ENCODE data around the gene PLXDC1.

The PLXDC1 gene

DNA sequence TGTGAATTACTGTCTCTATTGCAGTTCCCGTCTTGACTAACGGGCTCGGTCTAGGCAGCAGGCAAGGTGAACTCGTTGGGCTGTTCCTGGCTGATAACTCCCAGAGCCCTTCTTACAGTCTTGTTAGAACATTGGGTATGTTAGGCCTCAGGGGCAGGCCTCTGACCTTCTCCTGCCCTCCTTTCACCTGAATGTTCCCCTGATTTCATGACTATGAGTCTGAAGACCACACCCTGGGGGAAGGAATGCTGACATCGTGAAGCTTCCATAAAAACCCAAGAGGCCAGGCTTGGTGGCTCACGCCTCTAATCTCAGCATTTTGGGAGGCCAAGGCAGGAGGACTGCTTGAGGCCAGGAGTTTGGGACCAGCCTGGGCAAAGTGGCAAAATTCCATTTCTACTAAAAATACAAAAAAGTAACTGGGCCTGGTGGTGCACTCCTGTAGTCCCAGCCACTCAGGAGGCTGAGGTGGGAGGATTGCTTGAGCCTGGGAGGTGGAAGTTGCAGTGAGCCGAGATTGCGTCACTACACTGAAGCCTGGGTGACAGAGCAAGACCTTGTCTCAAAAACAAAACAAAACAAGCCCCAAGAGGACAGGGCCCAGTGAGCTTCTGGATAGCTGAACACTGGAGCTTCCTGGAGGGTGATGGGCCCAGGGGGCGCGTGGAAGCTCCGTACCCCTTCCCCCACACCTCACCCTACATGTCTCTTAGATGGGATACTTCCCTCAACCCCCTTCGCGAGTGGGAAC, 136.5 kb downstream of the PLXDC1 start:
- no peaks in the 10 kb centered on the region for H3K4me1 ChIP-seq (ENCODE audit: control insufficient read depth, insufficient read depth, low read length)
- H3K4me3 ChIP-seq (ENCODE audit: low read depth, low read length), result no peak overlapping the region
- no peaks in the 10 kb centered on the region for H3K9me3 ChIP-seq (ENCODE audit: control insufficient read depth, insufficient read depth, low read depth, low read length)
- ChIA-PET CTCF (interaction anchor here (0.6 kb wide), 1 partner anchor 32 kb away, joined by 3 read pairs; no protein-coding TSS in a partner anchor), POLR2A (no interaction called here)
- H3K27ac ChIP-seq (ENCODE audit: extremely low read depth, low read depth, low read length), result no peak overlapping the region
- H3K36me3 ChIP-seq (ENCODE audit: control insufficient read depth in 2 of 2, insufficient read depth in 1 of 2, low read length in 2 of 2), result no peaks in the 10 kb centered on the region
- TF ChIP-seq, protein P1, sequence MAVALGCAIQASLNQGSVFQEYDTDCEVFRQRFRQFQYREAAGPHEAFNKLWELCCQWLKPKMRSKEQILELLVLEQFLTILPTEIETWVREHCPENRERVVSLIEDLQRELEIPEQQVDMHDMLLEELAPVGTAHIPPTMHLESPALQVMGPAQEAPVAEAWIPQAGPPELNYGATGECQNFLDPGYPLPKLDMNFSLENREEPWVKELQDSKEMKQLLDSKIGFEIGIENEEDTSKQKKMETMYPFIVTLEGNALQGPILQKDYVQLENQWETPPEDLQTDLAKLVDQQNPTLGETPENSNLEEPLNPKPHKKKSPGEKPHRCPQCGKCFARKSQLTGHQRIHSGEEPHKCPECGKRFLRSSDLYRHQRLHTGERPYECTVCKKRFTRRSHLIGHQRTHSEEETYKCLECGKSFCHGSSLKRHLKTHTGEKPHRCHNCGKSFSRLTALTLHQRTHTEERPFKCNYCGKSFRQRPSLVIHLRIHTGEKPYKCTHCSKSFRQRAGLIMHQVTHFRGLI (tag by site-specific recombination; IDR thresholded peaks at IDR 0.05), result peak; percentile 60; the same call in 1 of the 2 replicates
- TF ChIP-seq, protein P2, sequence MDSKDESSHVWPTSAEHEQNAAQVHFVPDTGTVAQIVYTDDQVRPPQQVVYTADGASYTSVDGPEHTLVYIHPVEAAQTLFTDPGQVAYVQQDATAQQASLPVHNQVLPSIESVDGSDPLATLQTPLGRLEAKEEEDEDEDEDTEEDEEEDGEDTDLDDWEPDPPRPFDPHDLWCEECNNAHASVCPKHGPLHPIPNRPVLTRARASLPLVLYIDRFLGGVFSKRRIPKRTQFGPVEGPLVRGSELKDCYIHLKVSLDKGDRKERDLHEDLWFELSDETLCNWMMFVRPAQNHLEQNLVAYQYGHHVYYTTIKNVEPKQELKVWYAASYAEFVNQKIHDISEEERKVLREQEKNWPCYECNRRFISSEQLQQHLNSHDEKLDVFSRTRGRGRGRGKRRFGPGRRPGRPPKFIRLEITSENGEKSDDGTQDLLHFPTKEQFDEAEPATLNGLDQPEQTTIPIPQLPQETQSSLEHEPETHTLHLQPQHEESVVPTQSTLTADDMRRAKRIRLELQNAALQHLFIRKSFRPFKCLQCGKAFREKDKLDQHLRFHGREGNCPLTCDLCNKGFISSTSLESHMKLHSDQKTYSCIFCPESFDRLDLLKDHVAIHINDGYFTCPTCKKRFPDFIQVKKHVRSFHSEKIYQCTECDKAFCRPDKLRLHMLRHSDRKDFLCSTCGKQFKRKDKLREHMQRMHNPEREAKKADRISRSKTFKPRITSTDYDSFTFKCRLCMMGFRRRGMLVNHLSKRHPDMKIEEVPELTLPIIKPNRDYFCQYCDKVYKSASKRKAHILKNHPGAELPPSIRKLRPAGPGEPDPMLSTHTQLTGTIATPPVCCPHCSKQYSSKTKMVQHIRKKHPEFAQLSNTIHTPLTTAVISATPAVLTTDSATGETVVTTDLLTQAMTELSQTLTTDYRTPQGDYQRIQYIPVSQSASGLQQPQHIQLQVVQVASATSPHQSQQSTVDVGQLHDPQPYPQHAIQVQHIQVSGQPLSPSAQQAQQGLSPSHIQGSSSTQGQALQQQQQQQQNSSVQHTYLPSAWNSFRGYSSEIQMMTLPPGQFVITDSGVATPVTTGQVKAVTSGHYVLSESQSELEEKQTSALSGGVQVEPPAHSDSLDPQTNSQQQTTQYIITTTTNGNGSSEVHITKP (tag by site-specific recombination; IDR thresholded peaks at IDR 0.05), result 0 out of 2 replicates have a peak, but pooled peaks have one; percentile 4
- no peak for TF ChIP-seq OVOL3 (tag by site-specific recombination; IDR thresholded peaks at IDR 0.05)
- TF ChIP-seq ZBTB48 (tag by site-specific recombination; IDR thresholded peaks at IDR 0.05), result peak; percentile 8; the same call in 1 of the 2 replicates

- CTCF ChIA-PET, result interaction anchor here (0.8 to 0.9 kb wide), 2 partner anchors 31 to 150 kb away, joined by 3 to 4 read pairs; no protein-coding TSS in a partner anchor
- no peak overlapping the region for H3K4me3 ChIP-seq (ENCODE audit: low read depth, low read length)
- no peak overlapping the region for H3K27ac ChIP-seq (ENCODE audit: extremely low read depth, low read depth, low read length)
- H3K9me3 ChIP-seq (ENCODE audit: control insufficient read depth, insufficient read depth, low read depth, low read length), result no peaks in the 10 kb centered on the region
- H3K36me3 ChIP-seq (ENCODE audit: control insufficient read depth in 2 of 2, insufficient read depth in 1 of 2, low read length in 2 of 2), result no peaks in the 10 kb centered on the region
- POLR2A ChIA-PET, result no interaction called here
- H3K4me1 ChIP-seq (ENCODE audit: control insufficient read depth, insufficient read depth, low read length), result no peaks in the 10 kb centered on the region
- TF ChIP-seq ZNF248 (tag by site-specific recombination; IDR thresholded peaks at IDR 0.05), result no peak
- no peak for TF ChIP-seq ZNF133 (tag by site-specific recombination; IDR thresholded peaks at IDR 0.05)
- no peak for TF ChIP-seq ZNF654 (tag by site-specific recombination; IDR thresholded peaks at IDR 0.05; ENCODE audit: low read depth)
- TF ChIP-seq FEZF1 (tag by site-specific recombination; IDR thresholded peaks at IDR 0.05), result no peak
- no peak for TF ChIP-seq HOXA7 (CRISPR knock-in tag; IDR thresholded peaks at IDR 0.05; ENCODE audit: borderline replicate concordance)
- TF ChIP-seq, protein P3, sequence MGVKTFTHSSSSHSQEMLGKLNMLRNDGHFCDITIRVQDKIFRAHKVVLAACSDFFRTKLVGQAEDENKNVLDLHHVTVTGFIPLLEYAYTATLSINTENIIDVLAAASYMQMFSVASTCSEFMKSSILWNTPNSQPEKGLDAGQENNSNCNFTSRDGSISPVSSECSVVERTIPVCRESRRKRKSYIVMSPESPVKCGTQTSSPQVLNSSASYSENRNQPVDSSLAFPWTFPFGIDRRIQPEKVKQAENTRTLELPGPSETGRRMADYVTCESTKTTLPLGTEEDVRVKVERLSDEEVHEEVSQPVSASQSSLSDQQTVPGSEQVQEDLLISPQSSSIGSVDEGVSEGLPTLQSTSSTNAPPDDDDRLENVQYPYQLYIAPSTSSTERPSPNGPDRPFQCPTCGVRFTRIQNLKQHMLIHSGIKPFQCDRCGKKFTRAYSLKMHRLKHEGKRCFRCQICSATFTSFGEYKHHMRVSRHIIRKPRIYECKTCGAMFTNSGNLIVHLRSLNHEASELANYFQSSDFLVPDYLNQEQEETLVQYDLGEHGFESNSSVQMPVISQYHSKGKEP (tag by site-specific recombination; IDR thresholded peaks at IDR 0.05), result no peak
- TF ChIP-seq ZFP3 (tag by site-specific recombination; IDR thresholded peaks at IDR 0.05; ENCODE audit: low read depth), result no peak
- TF ChIP-seq ZFP37 (tag by site-specific recombination; IDR thresholded peaks at IDR 0.05), result no peak
- peak; percentile 96 for TF ChIP-seq ZFP69B (tag by site-specific recombination; IDR thresholded peaks at IDR 0.05)
- TF ChIP-seq ZNF580 (tag by site-specific recombination; IDR thresholded peaks at IDR 0.05), result no peak
- no peak; the same call in 1 of the 2 replicates for TF ChIP-seq SP7 (tag by site-specific recombination; IDR thresholded peaks at IDR 0.05)
- TF ChIP-seq ZNF184 (tag by site-specific recombination; IDR thresholded peaks at IDR 0.05), result no peak
- peak; percentile 48; the same call in 1 of the 2 replicates for TF ChIP-seq ZBTB17 (tag by site-specific recombination; IDR thresholded peaks at IDR 0.05)
- TF ChIP-seq, protein P4, sequence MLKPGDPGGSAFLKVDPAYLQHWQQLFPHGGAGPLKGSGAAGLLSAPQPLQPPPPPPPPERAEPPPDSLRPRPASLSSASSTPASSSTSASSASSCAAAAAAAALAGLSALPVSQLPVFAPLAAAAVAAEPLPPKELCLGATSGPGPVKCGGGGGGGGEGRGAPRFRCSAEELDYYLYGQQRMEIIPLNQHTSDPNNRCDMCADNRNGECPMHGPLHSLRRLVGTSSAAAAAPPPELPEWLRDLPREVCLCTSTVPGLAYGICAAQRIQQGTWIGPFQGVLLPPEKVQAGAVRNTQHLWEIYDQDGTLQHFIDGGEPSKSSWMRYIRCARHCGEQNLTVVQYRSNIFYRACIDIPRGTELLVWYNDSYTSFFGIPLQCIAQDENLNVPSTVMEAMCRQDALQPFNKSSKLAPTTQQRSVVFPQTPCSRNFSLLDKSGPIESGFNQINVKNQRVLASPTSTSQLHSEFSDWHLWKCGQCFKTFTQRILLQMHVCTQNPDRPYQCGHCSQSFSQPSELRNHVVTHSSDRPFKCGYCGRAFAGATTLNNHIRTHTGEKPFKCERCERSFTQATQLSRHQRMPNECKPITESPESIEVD (tag by site-specific recombination; IDR thresholded peaks at IDR 0.05), result peak; percentile 65
- TF ChIP-seq EGR2 (tag by site-specific recombination; IDR thresholded peaks at IDR 0.05; ENCODE audit: low read depth), result peak; percentile 51; the same call in 1 of the 2 replicates
- TF ChIP-seq HIC1 (tag by site-specific recombination; IDR thresholded peaks at IDR 0.05), result no peak
- TF ChIP-seq ZNF843 (tag by site-specific recombination; IDR thresholded peaks at IDR 0.05), result no peak
- TF ChIP-seq KLF16 (tag by site-specific recombination; IDR thresholded peaks at IDR 0.05), result no peak
Observed at GRCh38 chr17:39014044-39014794, 137.2 kb downstream of the PLXDC1 start.
